Vagina (tissue), 2 donors: ENCODE data around the gene GALNTL6. TPM values are rescaled to one million over a fixed set of nuclear protein-coding genes. Genes with fewer than 3 reads are reported as not detected.

ENCODE experiments used
- DNase-seq, 2 donors: peaks; one replicate each; pipeline ENCODE4 v3.0.0-alpha.2; 2017; ENCODE audit errors: extremely low spot score in 2 of 2
- H3K27ac ChIP-seq: fragments of 200-600 bp; sonication (generic); one replicate; pipeline ENCODE4 v1.5.1; 2019
- H3K27me3 ChIP-seq: fragments of 200-600 bp; sonication (generic); one replicate; pipeline ENCODE4 v1.5.1; 2019
- H3K36me3 ChIP-seq, 2 donors: fragments of 200-600 bp; sonication (generic); one replicate each; pipeline ENCODE4 v1.5.1; 2017 to 2019
- H3K4me1 ChIP-seq: fragments of 200-600 bp; sonication (generic); one replicate; pipeline ENCODE4 v1.5.1; 2019
- H3K4me3 ChIP-seq, 2 donors: fragments of 200-600 bp; sonication (generic); 1 replicate in 1 of 2; 2 replicates in 1 of 2; pipeline ENCODE4 v1.5.1; 2016 to 2019
- H3K9me3 ChIP-seq: fragments of 200-600 bp; sonication (generic); one replicate; pipeline ENCODE4 v1.5.1; 2019
- POLR2A ChIP-seq, 2 donors: fragments of 450-650 bp; IDR thresholded peaks; one replicate each; pipeline ENCODE4 v1.6.1; 2017; ENCODE audit warnings: antibody characterized with exemption in 2 of 2, mild to moderate bottlenecking in 2 of 2, moderate library complexity in 2 of 2
- POLR2AphosphoS5 ChIP-seq, 2 donors: sonication (generic); formaldehyde crosslinking; IDR thresholded peaks; one replicate each; pipeline ENCODE4 v1.9.0; 2017; ENCODE audit warnings: antibody characterized with exemption in 2 of 2, mild to moderate bottlenecking in 2 of 2, low read depth in 1 of 2; ENCODE audit not compliant: insufficient read depth in 1 of 2
- intact Hi-C: fragments of 100-400 bp; cut with DNase I; formaldehyde crosslinking; loops from one replicate; pipeline ENCODE4 v1.15.1; 2023
- total RNA-seq: library from RNA; depleted of rRNA; stranded (reverse); fragments of >200 nt; gene quantifications from one replicate; pipeline ENCODE4 v1.2.3, GENCODE V29; 2016
- TF ChIP-seq, protein P1 (sequence below), 3 experiments: fragments of 450-650 bp in 2 of 3; fragments of 200-600 bp in 1 of 3; sonication (generic) in 1 of 3; IDR thresholded peaks; one replicate each; pipeline ENCODE4 v1.5.1; 2017 to 2019; ENCODE audit warnings: antibody characterized with exemption in 3 of 3, mild to moderate bottlenecking in 2 of 3, moderate library complexity in 2 of 3

The GALNTL6 gene
- total RNA-seq, 1 donor from 2014 or later, result 0.74 TPM

DNA sequence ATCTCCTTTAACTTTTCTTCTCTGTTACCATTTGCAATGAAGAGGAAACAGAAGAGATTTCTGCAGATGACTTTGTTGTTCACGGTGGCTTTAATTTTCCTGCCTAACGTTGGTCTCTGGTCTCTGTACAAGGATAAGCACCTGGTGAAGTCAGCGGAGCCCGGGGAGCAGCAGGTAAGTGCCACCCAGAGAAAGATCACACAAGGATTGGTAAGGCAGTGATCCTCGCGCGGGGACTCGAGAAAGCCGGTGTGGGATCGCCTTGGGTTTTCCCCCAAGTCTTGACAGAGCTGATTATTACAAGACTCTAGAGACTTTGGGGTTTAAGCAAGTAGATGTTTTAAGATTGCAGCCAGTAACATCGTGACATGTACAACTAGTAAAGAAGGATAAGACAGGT is 1.3 kb downstream of the GALNTL6 start:
- H3K4me3 ChIP-seq, result peak overlapping the region in 1 of 2 donors; percentile 42

DNA sequence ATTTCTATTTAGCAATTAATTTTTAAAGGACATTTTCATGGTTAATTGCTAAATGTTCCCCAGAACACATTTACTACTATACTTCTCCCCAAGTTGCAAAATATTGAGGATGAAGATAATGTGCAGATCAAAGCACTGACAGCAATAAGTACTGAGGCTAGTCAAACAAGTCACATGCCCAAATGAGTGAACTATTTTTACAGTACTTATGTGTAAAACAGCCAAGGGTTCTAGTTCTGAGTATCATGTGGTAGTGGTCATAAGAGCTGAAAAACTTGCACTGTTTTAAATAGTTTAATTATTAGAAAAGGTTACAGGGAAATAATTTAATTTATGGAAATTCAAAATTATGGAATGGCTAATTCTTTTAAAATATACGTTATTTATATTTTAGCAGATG is 3.8 kb downstream of the GALNTL6 start:
- intact Hi-C loops, result no loop called here
- Histone ChIP-seq H3K36me3 (no peaks in the 10 kb centered on the region), H3K9me3 (no peaks in the 10 kb centered on the region), H3K27ac (no peak overlapping the region), H3K4me3 (no peak overlapping the region), H3K4me1 (peaks cover 13% of the 10 kb centered on the region), H3K27me3 (no peaks in the 10 kb centered on the region)
- TF ChIP-seq POLR2A (IDR thresholded peaks at IDR 0.05) (no peak), POLR2AphosphoS5 (IDR thresholded peaks at IDR 0.05; ENCODE audit: insufficient read depth in 1 of 2, low read depth in 1 of 2) (no peak)
- no peak for DNase-seq

More for the DNA sequence above, 1.3 kb downstream of the GALNTL6 start:
- Histone ChIP-seq H3K4me1 (peaks cover 13% of the 10 kb centered on the region), H3K27ac (no peak overlapping the region), H3K27me3 (no peaks in the 10 kb centered on the region), H3K9me3 (no peaks in the 10 kb centered on the region), H3K36me3 (no peaks in the 10 kb centered on the region)
- intact Hi-C loops, result no loop called here
- DNase-seq, result no peak
- TF ChIP-seq POLR2AphosphoS5 (IDR thresholded peaks at IDR 0.05; ENCODE audit: insufficient read depth in 1 of 2, low read depth in 1 of 2), result no peak
- TF ChIP-seq, protein P1, sequence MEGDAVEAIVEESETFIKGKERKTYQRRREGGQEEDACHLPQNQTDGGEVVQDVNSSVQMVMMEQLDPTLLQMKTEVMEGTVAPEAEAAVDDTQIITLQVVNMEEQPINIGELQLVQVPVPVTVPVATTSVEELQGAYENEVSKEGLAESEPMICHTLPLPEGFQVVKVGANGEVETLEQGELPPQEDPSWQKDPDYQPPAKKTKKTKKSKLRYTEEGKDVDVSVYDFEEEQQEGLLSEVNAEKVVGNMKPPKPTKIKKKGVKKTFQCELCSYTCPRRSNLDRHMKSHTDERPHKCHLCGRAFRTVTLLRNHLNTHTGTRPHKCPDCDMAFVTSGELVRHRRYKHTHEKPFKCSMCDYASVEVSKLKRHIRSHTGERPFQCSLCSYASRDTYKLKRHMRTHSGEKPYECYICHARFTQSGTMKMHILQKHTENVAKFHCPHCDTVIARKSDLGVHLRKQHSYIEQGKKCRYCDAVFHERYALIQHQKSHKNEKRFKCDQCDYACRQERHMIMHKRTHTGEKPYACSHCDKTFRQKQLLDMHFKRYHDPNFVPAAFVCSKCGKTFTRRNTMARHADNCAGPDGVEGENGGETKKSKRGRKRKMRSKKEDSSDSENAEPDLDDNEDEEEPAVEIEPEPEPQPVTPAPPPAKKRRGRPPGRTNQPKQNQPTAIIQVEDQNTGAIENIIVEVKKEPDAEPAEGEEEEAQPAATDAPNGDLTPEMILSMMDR (IDR thresholded peaks at IDR 0.05), result no peak
- no peak for TF ChIP-seq POLR2A (IDR thresholded peaks at IDR 0.05)

DNA sequence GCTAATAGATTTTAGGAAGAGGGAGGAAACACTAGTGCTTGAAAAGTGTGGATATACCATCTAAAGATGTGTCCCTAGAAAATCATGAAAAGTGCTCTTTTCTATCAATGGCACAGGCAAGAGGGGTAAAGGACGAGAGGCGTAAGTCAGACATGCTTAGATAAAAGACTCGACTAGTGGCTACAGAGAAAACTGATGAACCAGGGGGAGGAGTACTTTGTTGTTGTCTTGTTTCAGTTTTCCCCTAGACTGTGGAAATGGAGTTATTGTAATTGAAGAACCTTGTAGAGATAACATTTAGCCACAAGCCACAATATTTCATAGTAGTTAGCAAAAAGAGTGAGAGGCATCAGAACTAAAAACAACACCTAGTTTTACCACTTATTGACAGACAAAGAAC is 21.4 kb downstream of the GALNTL6 start:
- H3K27me3 ChIP-seq, result no peaks in the 10 kb centered on the region

DNA sequence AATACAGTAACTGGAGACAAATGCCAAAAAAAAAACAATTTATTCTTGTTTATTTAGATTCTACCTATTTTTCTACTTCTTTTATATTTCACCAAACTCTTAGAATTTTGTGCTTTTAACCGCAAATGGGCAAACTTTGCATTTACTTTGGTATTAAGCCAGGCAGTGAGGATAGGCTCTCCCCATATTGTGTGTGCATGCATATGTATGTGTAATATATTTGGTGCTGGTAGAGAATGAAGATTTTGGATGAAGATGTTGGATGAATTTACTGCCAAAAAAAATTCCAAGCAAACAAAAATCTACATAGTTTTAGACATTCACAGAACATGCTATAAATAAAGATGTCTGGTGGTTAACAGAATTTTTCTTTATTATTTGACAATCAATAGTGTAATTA is 30.3 kb downstream of the GALNTL6 start:
- intact Hi-C loops, result no loop called here
- no peaks in the 10 kb centered on the region for H3K9me3 ChIP-seq
- no peak for DNase-seq
- TF ChIP-seq, protein P1 (IDR thresholded peaks at IDR 0.05), result no peak
- no peak for TF ChIP-seq POLR2AphosphoS5 (IDR thresholded peaks at IDR 0.05; ENCODE audit: insufficient read depth in 1 of 2, low read depth in 1 of 2)
- TF ChIP-seq POLR2A (IDR thresholded peaks at IDR 0.05), result no peak
- no peaks in the 10 kb centered on the region for H3K27me3 ChIP-seq
- no peak overlapping the region for H3K27ac ChIP-seq
- no peaks in the 10 kb centered on the region for H3K36me3 ChIP-seq
- no peak overlapping the region for H3K4me3 ChIP-seq
- no peaks in the 10 kb centered on the region for H3K4me1 ChIP-seq

More for the DNA sequence above, 21.4 kb downstream of the GALNTL6 start:
- Histone ChIP-seq H3K27ac (no peak overlapping the region), H3K9me3 (no peaks in the 10 kb centered on the region), H3K4me1 (no peaks in the 10 kb centered on the region), H3K36me3 (no peaks in the 10 kb centered on the region), H3K4me3 (no peak overlapping the region)
- intact Hi-C loops, result no loop called here
- no peak for TF ChIP-seq POLR2A (IDR thresholded peaks at IDR 0.05)
- no peak for TF ChIP-seq POLR2AphosphoS5 (IDR thresholded peaks at IDR 0.05; ENCODE audit: insufficient read depth in 1 of 2, low read depth in 1 of 2)
- TF ChIP-seq, protein P1 (IDR thresholded peaks at IDR 0.05), result no peak
- DNase-seq, result no peak

DNA sequence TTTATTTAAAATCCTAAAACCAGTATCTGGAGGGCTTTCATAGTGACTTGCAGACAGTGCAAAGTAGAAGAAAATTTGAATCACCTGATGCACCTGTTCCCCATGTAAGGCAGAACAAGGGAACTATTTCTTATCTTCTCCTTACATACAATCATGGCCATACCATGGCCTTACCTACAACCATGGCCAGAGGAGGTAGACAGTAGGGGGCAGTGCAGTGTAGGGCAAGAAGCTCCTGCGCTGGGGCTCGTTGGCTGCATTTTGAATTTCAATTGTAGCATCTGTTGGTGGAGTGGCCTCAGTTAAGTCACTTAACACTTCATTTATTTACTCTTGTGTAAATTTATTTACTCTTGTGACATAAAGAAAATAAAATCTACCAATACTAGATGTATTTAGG is 33.0 kb downstream of the GALNTL6 start:
- DNase-seq, result no peak
- Histone ChIP-seq H3K27ac (no peak overlapping the region), H3K9me3 (no peaks in the 10 kb centered on the region), H3K27me3 (no peaks in the 10 kb centered on the region), H3K4me3 (no peak overlapping the region), H3K4me1 (no peaks in the 10 kb centered on the region), H3K36me3 (no peaks in the 10 kb centered on the region)
- TF ChIP-seq POLR2A (IDR thresholded peaks at IDR 0.05) (no peak), POLR2AphosphoS5 (IDR thresholded peaks at IDR 0.05; ENCODE audit: insufficient read depth in 1 of 2, low read depth in 1 of 2) (no peak)
- TF ChIP-seq, protein P1 (IDR thresholded peaks at IDR 0.05), result no peak
- intact Hi-C loops, result no loop called here
